KG1 (cell line): ENCODE measurements around the gene DLK1.
A peak's percentile ranks its signal among the peaks of the same experiment; 100 is the strongest.

Experiments used
- DNase-seq: peaks from one replicate; lab custom pipeline; 2025; lab: John Stamatoyannopoulos, UW

Gene DLK1

GRCh38 chr14:100714258-100714892 lies 12.3 kb upstream of the DLK1 start:
- no peak for DNase-seq

GRCh38 chr14:100715332-100715731 lies 11.4 kb upstream of the DLK1 start:
- no peak for DNase-seq

- no peak for DNase-seq
Observed at GRCh38 chr14:100715803-100716202, 10.9 kb upstream of the DLK1 start.

GRCh38 chr14:100717386-100717785 lies 9.3 kb upstream of the DLK1 start:
- peak; percentile 41 for DNase-seq

- no peak for DNase-seq
Observed at GRCh38 chr14:100719976-100720520, 6.6 kb upstream of the DLK1 start.

- no peak for DNase-seq
Observed at GRCh38 chr14:100721568-100721967, 5.1 kb upstream of the DLK1 start.

- no peak for DNase-seq
Observed at GRCh38 chr14:100722367-100722766, 4.3 kb upstream of the DLK1 start.

- DNase-seq: no peak
Observed at GRCh38 chr14:100723135-100723829, 3.4 kb upstream of the DLK1 start.

GRCh38 chr14:100723830-100724437 lies 2.8 kb upstream of the DLK1 start:
- no peak for DNase-seq

- no peak for DNase-seq
Observed at GRCh38 chr14:100724536-100724935, 2.2 kb upstream of the DLK1 start.

GRCh38 chr14:100725587-100726387 lies 905 bp upstream of the DLK1 start:
- no peak for DNase-seq

- no peak for DNase-seq
Observed at GRCh38 chr14:100727086-100727872, 587 bp downstream of the DLK1 start.

- no peak for DNase-seq
Observed at GRCh38 chr14:100727873-100728240, 1.2 kb downstream of the DLK1 start.

- no peak for DNase-seq
Observed at GRCh38 chr14:100728962-100729361, 2.3 kb downstream of the DLK1 start.

GRCh38 chr14:100729982-100730381 lies 3.3 kb downstream of the DLK1 start:
- no peak for DNase-seq

- no peak for DNase-seq
Observed at GRCh38 chr14:100730581-100730980, 3.9 kb downstream of the DLK1 start.

- no peak for DNase-seq
Observed at GRCh38 chr14:100731011-100731670, 4.4 kb downstream of the DLK1 start.

GRCh38 chr14:100731846-100732765 lies 5.4 kb downstream of the DLK1 start:
- no peak for DNase-seq

- DNase-seq: no peak
Observed at GRCh38 chr14:100732766-100733100, 6.0 kb downstream of the DLK1 start.
